ENCODE data around the gene TBC1D20. TPM values are rescaled to one million over a fixed set of nuclear protein-coding genes. Genes with fewer than 3 reads are reported as not detected.

Gene TBC1D20
- total RNA-seq, 1 donor from 2014 or later = 31.5 TPM

DNA sequence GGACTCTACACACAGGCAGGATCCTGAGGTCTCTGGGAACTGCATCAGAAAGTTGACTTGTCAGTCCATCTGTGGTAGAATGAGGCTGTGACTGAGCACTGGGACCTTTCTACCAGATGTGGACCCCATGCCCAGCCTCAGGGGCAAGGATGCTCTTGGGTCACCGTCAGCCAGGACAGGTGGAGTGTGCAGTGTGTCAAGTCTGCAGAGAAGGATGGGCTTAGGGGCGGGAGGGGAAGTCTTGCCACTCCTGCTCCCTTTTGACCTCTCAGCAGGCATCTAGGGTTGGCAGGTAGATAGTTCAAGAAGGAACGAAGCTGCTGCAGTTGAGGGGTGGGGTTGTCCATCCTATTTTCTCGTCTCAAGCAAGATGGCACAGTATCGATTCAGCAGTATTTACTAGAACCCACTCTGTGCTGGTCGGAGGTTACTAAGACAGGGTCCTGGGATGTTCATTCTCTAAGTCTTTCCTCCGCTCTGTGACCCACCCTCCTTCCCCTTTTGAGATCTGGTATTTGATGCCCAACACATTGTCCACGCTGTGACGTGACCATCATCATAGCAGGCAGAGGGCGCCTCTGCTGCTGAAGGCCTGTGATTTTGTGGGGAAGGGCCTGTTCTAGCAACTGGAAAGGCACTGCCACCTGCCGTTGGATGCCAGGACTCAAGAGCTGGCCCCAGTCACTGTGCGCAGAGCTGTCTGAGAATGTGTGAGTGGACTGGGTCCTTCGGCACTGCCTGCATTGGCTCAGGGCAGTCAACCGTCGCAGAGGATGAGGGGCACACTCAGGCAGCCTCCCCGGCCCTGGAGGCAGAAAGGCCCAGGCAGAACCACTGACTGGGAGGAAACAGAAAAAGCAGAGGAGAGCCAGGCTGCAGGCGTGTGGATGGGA lies 31.1 kb downstream of the TBC1D20 start:
- Mint-ChIP-seq H3K27ac (peak overlapping the region; percentile 86), H3K9me3 (no peaks in the 10 kb centered on the region), H3K27me3 (ENCODE audit: low read depth) (no peaks in the 10 kb centered on the region), H3K4me3 (ENCODE audit: low read depth) (peak overlapping the region; percentile 58), H3K36me3 (ENCODE audit: low read depth) (peaks cover 85% of the 10 kb centered on the region), H3K4me1 (ENCODE audit: low read depth) (peaks cover 47% of the 10 kb centered on the region)
- DNase-seq (ENCODE audit: low spot score) = no peak
- intact Hi-C loops (cut with micrococcal nuclease) = loop anchor here (1.0 kb wide), 1 partner anchor 77 kb away; no protein-coding TSS in a partner anchor

DNA sequence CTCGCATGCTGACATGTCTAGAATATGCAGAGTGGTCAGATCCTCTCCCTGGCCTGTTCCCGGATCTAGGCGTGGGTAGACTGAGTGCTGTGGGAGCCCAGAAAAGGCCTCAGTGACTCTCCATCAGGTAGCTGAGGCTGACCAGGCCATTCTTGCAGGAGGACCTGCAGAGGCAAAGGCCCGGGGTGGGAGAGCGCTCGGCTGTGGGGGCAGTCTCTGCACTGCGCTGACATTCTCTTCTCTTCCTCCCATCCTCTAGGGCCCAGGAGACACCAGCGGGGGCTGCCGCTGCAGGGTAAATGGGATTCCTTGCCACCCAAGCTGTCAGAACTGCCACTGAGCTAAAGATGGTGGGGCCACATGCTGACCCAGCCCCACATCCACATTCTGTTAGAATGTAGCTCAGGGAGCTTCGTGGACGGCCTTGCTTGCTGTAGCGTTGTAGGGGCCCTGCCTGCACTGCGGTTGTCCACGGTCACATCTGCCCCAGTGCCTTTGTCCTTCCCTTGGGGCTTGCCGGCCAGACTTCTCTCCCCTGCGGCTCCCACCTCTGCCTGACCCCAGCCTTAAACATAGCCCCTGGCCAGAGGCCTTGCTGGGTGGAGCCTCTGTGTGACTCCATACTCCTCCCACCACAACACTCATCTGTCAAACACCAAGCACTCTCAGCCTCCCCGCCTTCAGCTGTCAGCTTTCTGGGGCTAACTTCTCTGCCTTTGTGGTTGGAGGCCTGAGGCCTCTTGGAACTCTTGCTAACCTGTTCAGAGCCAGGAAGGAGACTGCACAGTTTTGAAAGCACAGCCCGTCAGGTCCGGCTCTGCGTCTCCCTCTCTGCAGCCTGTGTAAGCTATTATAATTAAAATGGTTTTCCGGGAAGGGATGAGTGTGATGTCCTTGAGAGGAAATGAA lies 32.0 kb downstream of the TBC1D20 start:
- no peaks in the 10 kb centered on the region for H3K9me3 Mint-ChIP-seq
- no peak overlapping the region for H3K4me3 Mint-ChIP-seq (ENCODE audit: low read depth)
- intact Hi-C loops (cut with micrococcal nuclease) = no loop called here
- no peaks in the 10 kb centered on the region for H3K27me3 Mint-ChIP-seq (ENCODE audit: low read depth)
- no peak for DNase-seq (ENCODE audit: low spot score)
- peak overlapping the region; percentile 23 for H3K27ac Mint-ChIP-seq
- H3K36me3 Mint-ChIP-seq (ENCODE audit: low read depth) = peaks cover 77% of the 10 kb centered on the region
- peaks cover 43% of the 10 kb centered on the region for H3K4me1 Mint-ChIP-seq (ENCODE audit: low read depth)

DNA sequence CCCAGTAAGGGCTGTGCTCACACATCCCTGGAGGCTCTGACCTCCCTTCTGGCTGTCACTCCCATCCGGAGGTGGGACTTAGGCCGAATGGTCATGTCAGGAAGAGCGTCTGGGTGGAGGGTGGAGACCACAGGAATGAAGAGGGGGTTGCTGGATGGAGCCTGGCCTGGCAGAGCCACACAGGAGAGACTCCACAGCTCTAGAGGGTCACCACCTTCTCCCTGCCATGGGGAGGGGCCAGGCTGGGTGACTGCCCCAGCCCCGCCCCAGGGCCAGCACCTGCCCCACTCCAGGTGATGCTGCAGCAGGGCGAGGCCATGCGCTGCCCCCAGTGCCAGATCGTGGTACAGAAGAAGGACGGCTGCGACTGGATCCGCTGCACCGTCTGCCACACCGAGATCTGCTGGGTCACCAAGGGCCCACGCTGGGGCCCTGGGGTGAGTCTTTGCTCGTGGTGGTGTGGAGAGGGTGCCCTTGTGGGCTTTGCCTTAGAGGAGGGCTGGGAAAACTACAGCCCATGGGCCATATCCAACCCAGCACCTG lies 33.6 kb downstream of the TBC1D20 start:
- H3K36me3 Mint-ChIP-seq (ENCODE audit: low read depth) = peaks cover 78% of the 10 kb centered on the region
- H3K27ac Mint-ChIP-seq = no peak overlapping the region
- DNase-seq (ENCODE audit: low spot score) = no peak
- no peaks in the 10 kb centered on the region for H3K27me3 Mint-ChIP-seq (ENCODE audit: low read depth)
- intact Hi-C loops (cut with micrococcal nuclease) = no loop called here
- H3K4me3 Mint-ChIP-seq (ENCODE audit: low read depth) = no peak overlapping the region
- no peaks in the 10 kb centered on the region for H3K9me3 Mint-ChIP-seq
- H3K4me1 Mint-ChIP-seq (ENCODE audit: low read depth) = peaks cover 38% of the 10 kb centered on the region

- H3K36me3 Mint-ChIP-seq (ENCODE audit: low read depth) = peaks cover 77% of the 10 kb centered on the region
- H3K4me3 Mint-ChIP-seq (ENCODE audit: low read depth) = no peak overlapping the region
- H3K27me3 Mint-ChIP-seq (ENCODE audit: low read depth) = no peaks in the 10 kb centered on the region
- H3K27ac Mint-ChIP-seq = no peak overlapping the region
- intact Hi-C loops (cut with micrococcal nuclease) = no loop called here
- H3K4me1 Mint-ChIP-seq (ENCODE audit: low read depth) = peaks cover 31% of the 10 kb centered on the region
- DNase-seq (ENCODE audit: low spot score) = no peak
- no peaks in the 10 kb centered on the region for H3K9me3 Mint-ChIP-seq
Measured at GRCh38 chr20:427849-428657, 34.3 kb downstream of the TBC1D20 start.

DNA sequence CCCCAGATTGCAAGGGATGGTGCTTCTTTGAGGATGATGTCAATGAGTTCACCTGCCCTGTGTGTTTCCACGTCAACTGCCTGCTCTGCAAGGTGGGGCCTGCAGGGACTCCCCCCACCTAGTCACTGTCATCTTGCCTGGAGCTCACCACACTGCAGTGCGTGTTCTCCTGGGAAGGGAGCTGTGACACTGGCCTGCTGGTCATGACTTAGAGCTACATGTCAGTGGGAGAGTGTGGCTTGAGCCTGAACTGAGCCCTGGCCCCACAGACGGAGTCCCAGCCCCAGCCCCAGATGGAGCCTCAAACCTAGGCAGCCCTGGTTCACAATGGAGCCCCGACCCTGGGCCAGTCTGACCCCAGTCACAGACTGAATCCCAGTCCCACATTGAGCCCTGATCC lies 34.9 kb downstream of the TBC1D20 start:
- Mint-ChIP-seq H3K27me3 (ENCODE audit: low read depth) (no peaks in the 10 kb centered on the region), H3K4me3 (ENCODE audit: low read depth) (no peak overlapping the region)

DNA sequence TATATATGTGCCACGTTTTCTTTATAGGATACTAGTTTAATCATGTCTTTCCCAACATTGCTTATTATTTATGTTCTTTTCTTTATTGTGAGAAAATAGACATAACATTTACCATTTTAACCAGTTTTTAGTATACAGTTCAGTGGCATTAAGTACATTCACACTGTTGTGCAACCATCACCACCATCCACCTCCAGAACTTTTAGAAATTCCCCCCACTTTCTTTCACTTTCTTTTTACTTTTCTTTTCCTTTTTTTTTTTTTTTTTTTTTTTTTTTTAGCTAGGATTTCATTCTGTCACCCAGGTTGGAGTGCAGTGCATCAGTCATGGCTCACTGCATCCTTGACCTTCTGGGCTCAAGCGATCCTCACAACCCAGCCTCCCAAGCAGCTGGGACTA lies 35.8 kb downstream of the TBC1D20 start:
- intact Hi-C loops (cut with micrococcal nuclease) = no loop called here
- DNase-seq (ENCODE audit: low spot score) = no peak
- H3K27me3 Mint-ChIP-seq (ENCODE audit: low read depth) = no peaks in the 10 kb centered on the region
- no peaks in the 10 kb centered on the region for H3K9me3 Mint-ChIP-seq
- no peak overlapping the region for H3K4me3 Mint-ChIP-seq (ENCODE audit: low read depth)
- H3K27ac Mint-ChIP-seq = no peak overlapping the region
- H3K36me3 Mint-ChIP-seq (ENCODE audit: low read depth) = peaks cover 81% of the 10 kb centered on the region
- H3K4me1 Mint-ChIP-seq (ENCODE audit: low read depth) = peaks cover 23% of the 10 kb centered on the region

More for the DNA sequence above, 34.9 kb downstream of the TBC1D20 start:
- peaks cover 78% of the 10 kb centered on the region for H3K36me3 Mint-ChIP-seq (ENCODE audit: low read depth)
- no peak overlapping the region for H3K27ac Mint-ChIP-seq
- H3K4me1 Mint-ChIP-seq (ENCODE audit: low read depth) = peaks cover 26% of the 10 kb centered on the region
- DNase-seq (ENCODE audit: low spot score) = no peak
- intact Hi-C loops (cut with micrococcal nuclease) = no loop called here
- no peaks in the 10 kb centered on the region for H3K9me3 Mint-ChIP-seq

- H3K4me1 Mint-ChIP-seq (ENCODE audit: low read depth) = peaks cover 22% of the 10 kb centered on the region
- peaks cover 71% of the 10 kb centered on the region for H3K36me3 Mint-ChIP-seq (ENCODE audit: low read depth)
- no peak overlapping the region for H3K27ac Mint-ChIP-seq
- DNase-seq (ENCODE audit: low spot score) = no peak
- no peak overlapping the region for H3K4me3 Mint-ChIP-seq (ENCODE audit: low read depth)
- H3K27me3 Mint-ChIP-seq (ENCODE audit: low read depth) = no peaks in the 10 kb centered on the region
- intact Hi-C loops (cut with micrococcal nuclease) = no loop called here
- no peaks in the 10 kb centered on the region for H3K9me3 Mint-ChIP-seq
Measured at GRCh38 chr20:421685-422250, 40.6 kb downstream of the TBC1D20 start.

DNA sequence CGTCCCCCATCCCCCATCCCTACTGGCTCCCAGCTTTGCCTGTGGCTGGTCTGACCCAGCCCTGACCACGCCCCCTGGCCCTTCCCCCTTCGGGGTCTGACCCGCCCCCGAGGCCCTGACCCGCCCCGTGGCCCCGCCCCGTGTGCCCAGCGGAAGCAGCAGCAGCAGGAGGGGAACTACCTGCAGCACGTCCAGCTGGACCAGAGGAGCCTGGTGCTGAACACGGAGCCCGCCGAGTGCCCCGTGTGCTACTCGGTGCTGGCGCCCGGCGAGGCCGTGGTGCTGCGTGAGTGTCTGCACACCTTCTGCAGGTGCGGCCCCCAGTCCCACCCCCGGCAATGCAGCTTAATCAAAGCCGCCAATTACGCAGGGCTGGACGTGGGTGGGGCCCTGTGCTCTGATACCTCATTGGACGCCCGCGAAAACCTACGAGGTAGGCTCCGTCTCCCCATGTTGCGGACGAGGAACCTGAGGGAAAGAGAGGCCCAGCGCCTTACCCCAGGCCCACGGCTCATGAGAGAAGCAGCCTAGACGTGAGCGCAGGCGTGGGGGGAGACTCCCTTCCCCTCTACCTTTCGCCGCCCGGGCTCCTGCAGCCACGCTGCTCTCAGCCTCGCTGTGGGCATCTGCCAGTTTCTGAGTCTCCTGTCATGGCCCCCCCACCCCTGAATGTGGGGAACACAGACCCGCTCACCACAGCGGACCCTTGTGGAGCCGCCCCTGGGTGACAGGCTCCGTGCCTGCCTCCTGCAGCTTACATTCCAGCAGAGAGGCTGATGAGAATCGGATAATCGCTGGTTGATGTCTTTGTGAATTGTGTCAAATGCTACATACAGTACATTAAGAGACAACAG lies 41.4 kb downstream of the TBC1D20 start:
- H3K27me3 Mint-ChIP-seq (ENCODE audit: low read depth) = no peaks in the 10 kb centered on the region
- intact Hi-C loops (cut with micrococcal nuclease) = no loop called here
- no peak overlapping the region for H3K27ac Mint-ChIP-seq
- no peak overlapping the region for H3K4me3 Mint-ChIP-seq (ENCODE audit: low read depth)
- peaks cover 72% of the 10 kb centered on the region for H3K36me3 Mint-ChIP-seq (ENCODE audit: low read depth)
- DNase-seq (ENCODE audit: low spot score) = no peak
- H3K9me3 Mint-ChIP-seq = no peaks in the 10 kb centered on the region
- peaks cover 14% of the 10 kb centered on the region for H3K4me1 Mint-ChIP-seq (ENCODE audit: low read depth)

DNA sequence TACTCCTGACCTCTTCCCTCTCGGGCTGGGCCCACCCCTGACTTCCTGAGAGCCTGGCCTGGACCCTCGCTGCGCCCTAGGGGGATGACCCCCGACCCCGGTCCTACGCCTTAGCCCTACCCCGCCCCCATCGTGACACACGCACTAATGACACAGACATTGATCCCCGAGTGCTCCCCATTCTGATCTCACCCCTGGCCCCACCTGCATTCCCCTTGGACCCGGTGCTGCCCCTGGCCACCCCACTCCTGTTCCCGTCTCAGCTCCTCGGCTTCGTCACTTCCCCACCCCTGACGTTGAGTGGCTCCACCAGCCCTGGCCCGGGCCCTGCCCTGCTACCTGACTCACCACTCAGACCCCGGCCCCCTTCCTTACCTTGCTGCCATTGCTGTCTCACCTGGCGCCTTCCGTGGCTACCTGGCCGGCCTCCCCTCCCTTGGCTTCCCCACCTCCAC lies 42.1 kb downstream of the TBC1D20 start:
- Mint-ChIP-seq H3K9me3 (no peaks in the 10 kb centered on the region), H3K4me3 (ENCODE audit: low read depth) (no peak overlapping the region), H3K4me1 (ENCODE audit: low read depth) (peaks cover 19% of the 10 kb centered on the region), H3K27ac (no peak overlapping the region), H3K36me3 (ENCODE audit: low read depth) (peaks cover 80% of the 10 kb centered on the region), H3K27me3 (ENCODE audit: low read depth) (no peaks in the 10 kb centered on the region)
- no peak for DNase-seq (ENCODE audit: low spot score)
- intact Hi-C loops (cut with micrococcal nuclease) = no loop called here

DNA sequence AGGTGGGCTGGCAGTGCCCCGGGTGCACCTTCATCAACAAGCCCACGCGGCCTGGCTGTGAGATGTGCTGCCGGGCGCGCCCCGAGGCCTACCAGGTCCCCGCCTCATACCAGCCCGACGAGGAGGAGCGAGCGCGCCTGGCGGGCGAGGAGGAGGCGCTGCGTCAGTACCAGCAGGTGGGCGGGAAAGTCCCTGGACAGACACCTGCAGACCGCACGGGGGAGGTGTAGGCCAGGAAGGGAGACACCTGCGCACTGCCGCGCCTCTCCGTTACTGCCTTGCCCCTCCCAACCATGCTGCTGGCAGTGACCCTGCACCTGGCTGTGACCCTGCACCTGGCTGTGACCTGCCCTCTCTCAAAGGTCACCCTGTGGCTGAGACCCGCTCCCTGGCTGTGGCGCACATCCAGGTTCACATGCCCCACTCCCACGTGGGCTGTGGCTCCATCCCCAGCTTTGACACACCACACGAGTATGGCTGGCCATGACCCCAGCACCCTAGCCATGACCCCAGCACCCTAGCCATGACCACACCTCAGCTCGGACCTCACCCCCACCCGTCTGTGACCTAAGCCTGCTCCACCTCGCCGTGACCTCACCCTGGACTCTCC lies 42.7 kb downstream of the TBC1D20 start:
- intact Hi-C loops (cut with micrococcal nuclease) = no loop called here
- peaks cover 76% of the 10 kb centered on the region for H3K36me3 Mint-ChIP-seq (ENCODE audit: low read depth)

GRCh38 chr20:418858-419365 lies 43.4 kb downstream of the TBC1D20 start:
- Mint-ChIP-seq H3K27me3 (ENCODE audit: low read depth) (no peaks in the 10 kb centered on the region), H3K27ac (no peak overlapping the region), H3K9me3 (no peaks in the 10 kb centered on the region), H3K4me1 (ENCODE audit: low read depth) (peaks cover 10% of the 10 kb centered on the region), H3K36me3 (ENCODE audit: low read depth) (peaks cover 70% of the 10 kb centered on the region), H3K4me3 (ENCODE audit: low read depth) (no peak overlapping the region)
- intact Hi-C loops (cut with micrococcal nuclease) = no loop called here
- no peak for DNase-seq (ENCODE audit: low spot score)

More for the DNA sequence above, 42.7 kb downstream of the TBC1D20 start:
- no peak for DNase-seq (ENCODE audit: low spot score)
- no peak overlapping the region for H3K27ac Mint-ChIP-seq
- H3K4me1 Mint-ChIP-seq (ENCODE audit: low read depth) = peaks cover 17% of the 10 kb centered on the region
- no peak overlapping the region for H3K4me3 Mint-ChIP-seq (ENCODE audit: low read depth)
- H3K9me3 Mint-ChIP-seq = no peaks in the 10 kb centered on the region
- H3K27me3 Mint-ChIP-seq (ENCODE audit: low read depth) = no peaks in the 10 kb centered on the region
